PC-9 (cell line): ENCODE results near the gene LIMK1. TPM values are rescaled to one million over a fixed set of nuclear protein-coding genes. Genes with fewer than 3 reads are reported as not detected.

ENCODE experiments used
- BruUV-seq: library from RNA; stranded (reverse); fragments of 400-500 nt; replicated peaks from 2 replicates; lab custom pipeline; 2021; lab: Mats Ljungman, UMichigan
- CTCF ChIA-PET: fragments of 300-600 bp; sonication (Branson Sonifier 250); formaldehyde crosslinking; loops from one replicate; lab custom pipeline; 2022; ENCODE audit warnings: antibody characterized with exemption; lab: Charles Lee
- POLR2A ChIA-PET: fragments of 300-600 bp; sonication (Branson Sonifier 250); formaldehyde crosslinking; loops from one replicate; lab custom pipeline; 2022; ENCODE audit warnings: antibody characterized with exemption; ENCODE audit not compliant: unreplicated experiment; lab: Charles Lee
- DNase-seq, 2 experiments: peaks; one replicate each; pipeline versions ENCODE4 v3.0.0 to v3.0.0-alpha.2; 2015 to 2022; ENCODE audit warnings: mixed read lengths in 1 of 2
- H2AFZ ChIP-seq: fragments of 200-600 bp; sonication (generic); 2 replicates; pipeline ENCODE4 v1.8.1; 2017; ENCODE audit warnings: antibody characterized with exemption
- H3F3A ChIP-seq: fragments of 200-600 bp; sonication (generic); 2 replicates; pipeline ENCODE4 v1.8.1; 2017; ENCODE audit warnings: antibody characterized with exemption, mild to moderate bottlenecking, low read depth; ENCODE audit not compliant: insufficient read depth
- H3K27ac ChIP-seq: fragments of 200-600 bp; sonication (generic); 2 replicates; pipeline ENCODE4 v1.6.1; 2016; ENCODE audit warnings: mixed run types
- H3K27me3 ChIP-seq: fragments of 200-600 bp; sonication (generic); 2 replicates; pipeline ENCODE4 v1.6.1; 2016; ENCODE audit warnings: low read depth, mixed run types; ENCODE audit not compliant: insufficient read depth
- H3K36me3 ChIP-seq: fragments of 200-600 bp; sonication (generic); 2 replicates; pipeline ENCODE4 v1.6.1; 2016; ENCODE audit warnings: low read depth, mixed run types
- H3K4me1 ChIP-seq: fragments of 200-600 bp; sonication (generic); replicated peaks from 2 replicates; pipeline ENCODE4 v1.6.1; 2016; ENCODE audit warnings: mixed run types; ENCODE audit not compliant: insufficient read depth
- H3K4me2 ChIP-seq: fragments of 200-600 bp; sonication (generic); 2 replicates; pipeline ENCODE4 v1.6.1; 2017; ENCODE audit warnings: mixed run types
- H3K4me3 ChIP-seq: fragments of 200-600 bp; sonication (generic); 2 replicates; pipeline ENCODE4 v1.6.1; 2016; ENCODE audit warnings: mixed run types
- H3K79me2 ChIP-seq: fragments of 200-600 bp; sonication (generic); 2 replicates; pipeline ENCODE4 v1.6.1; 2017; ENCODE audit warnings: low read depth, mixed run types
- H3K9me2 ChIP-seq: fragments of 200-600 bp; sonication (generic); 2 replicates; pipeline ENCODE4 v1.8.1; 2017; ENCODE audit warnings: mild to moderate bottlenecking; ENCODE audit not compliant: insufficient read depth
- H3K9me3 ChIP-seq: fragments of 200-600 bp; sonication (generic); 2 replicates; pipeline ENCODE4 v1.8.1; 2016; ENCODE audit warnings: low read depth; ENCODE audit not compliant: insufficient read depth
- H4K20me1 ChIP-seq: fragments of 200-600 bp; sonication (generic); 2 replicates; pipeline ENCODE4 v1.8.1; 2017; ENCODE audit not compliant: insufficient read depth
- EZH2 ChIP-seq: fragments of 200-600 bp; sonication (generic); IDR thresholded peaks from 2 replicates; pipeline ENCODE4 v1.8.0; 2017; ENCODE audit warnings: antibody characterized with exemption, low read depth
- intact Hi-C: fragments of 100-400 bp; cut with micrococcal nuclease; formaldehyde crosslinking; loops from one replicate; pipeline ENCODE4 v1.10.0; 2022; ENCODE audit not compliant: unreplicated experiment
- total RNA-seq: library from RNA; stranded (reverse); gene quantifications from 2 replicates; pipeline ENCODE4 v1.2.3, GENCODE V29; 2021
- TF ChIP-seq, protein P1 (sequence below): fragments of 200-600 bp; sonication (generic); conservative IDR thresholded peaks from 2 replicates; pipeline ENCODE4 v1.6.1; 2017; ENCODE audit warnings: mixed run types, antibody characterized with exemption, mild to moderate bottlenecking, moderate library complexity

LIMK1 gene
- total RNA-seq, 1 experiment from 2014 or later: 148 TPM

DNA sequence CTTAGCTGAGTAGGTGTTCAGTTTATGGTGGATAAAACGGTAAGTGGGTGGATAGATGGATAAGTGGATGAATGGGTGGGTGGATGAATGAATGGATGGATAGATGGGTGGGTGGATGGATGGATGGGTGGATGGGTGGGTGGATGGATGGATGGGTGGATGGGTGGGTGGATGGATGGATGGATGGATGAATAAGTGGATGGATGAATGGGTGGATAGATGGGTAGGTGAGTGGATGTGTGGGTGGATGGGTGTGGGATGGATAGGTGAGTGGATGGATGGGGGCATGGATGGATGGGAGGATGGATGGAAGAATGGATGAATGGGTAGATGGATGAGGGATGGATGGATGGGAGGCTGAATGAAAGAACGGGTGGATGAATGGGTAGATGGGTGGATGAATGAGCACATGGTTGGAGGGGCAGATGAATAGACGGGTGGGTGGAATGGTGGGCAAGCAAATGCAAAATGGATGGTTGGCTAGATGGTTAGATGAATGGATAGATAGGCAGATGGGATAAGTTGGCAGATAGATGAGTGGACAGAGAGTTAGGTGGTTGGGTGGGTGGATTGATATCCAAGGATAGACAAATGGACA is 29.9 kb upstream of the LIMK1 start:
- Histone ChIP-seq H3K79me2 (no peaks in the 10 kb centered on the region), H3K4me1 (no peaks in the 10 kb centered on the region), H3K36me3 (no peaks in the 10 kb centered on the region), H3F3A (no peaks in the 10 kb centered on the region), H3K9me2 (no peaks in the 10 kb centered on the region), H3K27me3 (peaks cover 16% of the 10 kb centered on the region), H4K20me1 (no peaks in the 10 kb centered on the region), H2AFZ (no peak overlapping the region), H3K9me3 (no peaks in the 10 kb centered on the region), H3K27ac (no peak overlapping the region), H3K4me2 (no peak overlapping the region), H3K4me3 (no peak overlapping the region)
- ChIA-PET CTCF (no interaction called here), POLR2A (no interaction called here)
- no peak for TF ChIP-seq EZH2
- TF ChIP-seq, protein P1, sequence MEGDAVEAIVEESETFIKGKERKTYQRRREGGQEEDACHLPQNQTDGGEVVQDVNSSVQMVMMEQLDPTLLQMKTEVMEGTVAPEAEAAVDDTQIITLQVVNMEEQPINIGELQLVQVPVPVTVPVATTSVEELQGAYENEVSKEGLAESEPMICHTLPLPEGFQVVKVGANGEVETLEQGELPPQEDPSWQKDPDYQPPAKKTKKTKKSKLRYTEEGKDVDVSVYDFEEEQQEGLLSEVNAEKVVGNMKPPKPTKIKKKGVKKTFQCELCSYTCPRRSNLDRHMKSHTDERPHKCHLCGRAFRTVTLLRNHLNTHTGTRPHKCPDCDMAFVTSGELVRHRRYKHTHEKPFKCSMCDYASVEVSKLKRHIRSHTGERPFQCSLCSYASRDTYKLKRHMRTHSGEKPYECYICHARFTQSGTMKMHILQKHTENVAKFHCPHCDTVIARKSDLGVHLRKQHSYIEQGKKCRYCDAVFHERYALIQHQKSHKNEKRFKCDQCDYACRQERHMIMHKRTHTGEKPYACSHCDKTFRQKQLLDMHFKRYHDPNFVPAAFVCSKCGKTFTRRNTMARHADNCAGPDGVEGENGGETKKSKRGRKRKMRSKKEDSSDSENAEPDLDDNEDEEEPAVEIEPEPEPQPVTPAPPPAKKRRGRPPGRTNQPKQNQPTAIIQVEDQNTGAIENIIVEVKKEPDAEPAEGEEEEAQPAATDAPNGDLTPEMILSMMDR: no peak
- no TSS peak for BruUV-seq
- intact Hi-C loops: loop anchor here (5.0 kb wide), 1 partner anchor 149 kb away; no protein-coding TSS in a partner anchor
- no peak for DNase-seq

DNA sequence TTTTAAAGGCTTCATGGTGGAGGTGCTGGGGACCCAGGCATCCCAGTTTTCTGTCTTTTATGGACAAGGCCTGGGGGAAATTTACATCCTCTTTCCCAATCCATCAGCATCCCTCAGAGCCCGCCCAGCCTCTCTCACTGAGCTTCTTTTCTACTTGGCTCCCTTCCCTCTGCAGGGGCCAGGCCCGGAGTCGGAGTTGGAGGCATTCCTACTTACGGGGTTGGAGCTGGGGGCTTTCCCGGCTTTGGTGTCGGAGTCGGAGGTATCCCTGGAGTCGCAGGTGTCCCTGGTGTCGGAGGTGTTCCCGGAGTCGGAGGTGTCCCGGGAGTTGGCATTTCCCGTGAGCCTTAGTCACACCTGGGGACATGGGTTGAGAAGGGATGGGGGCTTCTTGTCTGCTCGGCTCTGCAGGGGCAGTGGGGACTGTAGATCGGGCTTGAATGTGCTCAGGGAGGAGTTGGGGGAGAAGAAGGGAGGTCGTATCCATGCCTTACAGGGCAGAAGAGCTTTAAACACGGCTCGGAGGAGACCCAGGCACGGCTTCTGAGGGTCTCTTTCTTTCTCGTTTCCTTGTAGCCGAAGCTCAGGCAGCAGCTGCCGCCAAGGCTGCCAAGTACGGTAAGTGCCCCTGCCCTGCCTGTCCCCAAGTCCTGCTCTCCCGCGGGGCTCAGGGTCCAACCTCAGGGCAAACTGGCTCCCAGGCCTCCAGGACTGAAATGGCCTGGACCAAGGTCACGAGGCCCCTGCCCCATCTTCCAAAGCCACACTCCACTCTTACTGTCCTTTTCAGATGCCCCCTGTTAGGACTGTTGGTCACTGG is 27.3 kb upstream of the LIMK1 start:
- POLR2A ChIA-PET: no interaction called here
- intact Hi-C loops: no loop called here
- H3K9me3 ChIP-seq: no peaks in the 10 kb centered on the region
- H4K20me1 ChIP-seq: no peaks in the 10 kb centered on the region
- no peak overlapping the region for H3K27ac ChIP-seq
- no peaks in the 10 kb centered on the region for H3K9me2 ChIP-seq
- peaks cover 16% of the 10 kb centered on the region for H3K27me3 ChIP-seq
- CTCF ChIA-PET: no interaction called here
- H3K4me2 ChIP-seq: no peak overlapping the region
- no peak overlapping the region for H2AFZ ChIP-seq
- peaks cover 6% of the 10 kb centered on the region; the same call in 1 of the 2 replicates for H3F3A ChIP-seq
- no TSS peak for BruUV-seq
- H3K79me2 ChIP-seq: no peaks in the 10 kb centered on the region
- peaks cover 12% of the 10 kb centered on the region for H3K4me1 ChIP-seq
- H3K36me3 ChIP-seq: no peaks in the 10 kb centered on the region
- TF ChIP-seq, protein P1: no peak
- TF ChIP-seq EZH2: no peak
- DNase-seq: no peak
- H3K4me3 ChIP-seq: no peak overlapping the region

DNA sequence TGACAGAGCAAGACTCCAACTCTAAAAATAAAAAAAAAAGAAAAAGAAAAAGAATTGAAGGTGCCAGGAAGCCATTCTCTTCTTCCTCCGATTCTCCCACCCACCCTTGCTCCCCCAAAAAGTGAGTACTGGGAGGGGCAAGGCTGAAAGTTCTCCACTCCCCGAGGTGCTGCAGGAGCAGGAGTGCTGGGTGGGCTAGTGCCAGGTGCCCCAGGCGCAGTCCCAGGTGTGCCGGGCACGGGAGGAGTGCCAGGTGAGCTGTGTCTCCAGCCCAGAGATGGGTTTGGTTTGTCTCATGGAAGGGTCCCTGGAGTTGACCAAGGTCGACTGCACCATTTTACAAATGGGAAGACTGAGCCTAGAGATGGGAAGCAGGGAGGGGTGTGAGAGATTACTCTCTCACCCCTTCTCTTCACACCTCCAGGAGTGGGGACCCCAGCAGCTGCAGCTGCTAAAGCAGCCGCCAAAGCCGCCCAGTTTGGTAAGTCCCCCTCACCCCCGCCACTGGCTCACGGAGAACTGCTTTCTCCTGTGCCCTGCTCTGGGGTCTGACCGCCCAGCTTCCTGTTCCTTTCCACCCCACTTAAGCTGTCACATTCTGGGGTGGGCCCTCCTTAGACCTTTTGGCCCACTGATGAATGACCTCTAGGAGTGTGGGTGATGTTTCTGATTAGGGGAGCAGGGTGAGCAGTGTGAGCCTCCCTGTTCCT is 26.2 kb upstream of the LIMK1 start:
- Histone ChIP-seq H3K9me2 (no peaks in the 10 kb centered on the region), H3K4me1 (peaks cover 17% of the 10 kb centered on the region), H4K20me1 (no peaks in the 10 kb centered on the region), H3K4me2 (no peak overlapping the region), H3K27ac (no peak overlapping the region), H3K4me3 (no peak overlapping the region), H3K79me2 (no peaks in the 10 kb centered on the region), H2AFZ (no peak overlapping the region), H3K36me3 (no peaks in the 10 kb centered on the region), H3K27me3 (peaks cover 12% of the 10 kb centered on the region; the same call in 1 of the 2 replicates), H3K9me3 (no peaks in the 10 kb centered on the region), H3F3A (peaks cover 6% of the 10 kb centered on the region; the same call in 1 of the 2 replicates)
- CTCF ChIA-PET: interaction anchor here (0.6 kb wide), 1 partner anchor 1593 kb away, joined by 6 read pairs; no protein-coding TSS in a partner anchor
- intact Hi-C loops: no loop called here
- TF ChIP-seq EZH2: no peak
- TF ChIP-seq, protein P1: no peak
- no peak for DNase-seq
- POLR2A ChIA-PET: interaction anchor here (0.6 kb wide), 2 partner anchors 118 to 225 kb away, joined by 3 to 5 read pairs; no protein-coding TSS in a partner anchor
- BruUV-seq: no TSS peak
